NCI-H69 (cell line): ENCODE measurements around the gene OR2L8.

ENCODE experiments used
- DNase-seq: peaks from one replicate; lab custom pipeline; 2025; lab: John Stamatoyannopoulos, UW

Gene OR2L8, protein sequence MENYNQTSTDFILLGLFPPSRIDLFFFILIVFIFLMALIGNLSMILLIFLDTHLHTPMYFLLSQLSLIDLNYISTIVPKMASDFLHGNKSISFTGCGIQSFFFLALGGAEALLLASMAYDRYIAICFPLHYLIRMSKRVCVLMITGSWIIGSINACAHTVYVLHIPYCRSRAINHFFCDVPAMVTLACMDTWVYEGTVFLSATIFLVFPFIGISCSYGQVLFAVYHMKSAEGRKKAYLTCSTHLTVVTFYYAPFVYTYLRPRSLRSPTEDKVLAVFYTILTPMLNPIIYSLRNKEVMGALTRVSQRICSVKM

DNA sequence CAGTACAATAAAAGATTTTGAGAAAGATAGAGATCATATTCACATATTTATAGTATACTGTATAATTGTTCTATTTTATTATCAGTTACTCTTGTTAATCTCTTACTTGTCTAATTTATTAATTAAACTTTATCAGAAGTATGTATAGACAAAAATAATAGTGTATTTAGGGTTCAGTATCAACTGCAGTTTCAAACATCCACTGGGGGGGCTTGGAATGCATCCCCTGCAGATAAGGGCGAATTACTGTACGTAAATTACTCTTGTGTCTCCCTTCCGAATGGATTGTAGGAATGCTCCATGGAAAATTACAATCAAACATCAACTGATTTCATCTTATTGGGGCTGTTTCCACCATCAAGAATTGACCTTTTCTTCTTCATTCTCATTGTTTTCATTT lies at the start of gene OR2L8:
Gene OR2L8, plus strand, starts transcription at position 301 of the 400 bp plus-strand sequence. Its CDS starts 0 bp downstream, at position 301.
- DNase-seq, result no peak

DNA sequence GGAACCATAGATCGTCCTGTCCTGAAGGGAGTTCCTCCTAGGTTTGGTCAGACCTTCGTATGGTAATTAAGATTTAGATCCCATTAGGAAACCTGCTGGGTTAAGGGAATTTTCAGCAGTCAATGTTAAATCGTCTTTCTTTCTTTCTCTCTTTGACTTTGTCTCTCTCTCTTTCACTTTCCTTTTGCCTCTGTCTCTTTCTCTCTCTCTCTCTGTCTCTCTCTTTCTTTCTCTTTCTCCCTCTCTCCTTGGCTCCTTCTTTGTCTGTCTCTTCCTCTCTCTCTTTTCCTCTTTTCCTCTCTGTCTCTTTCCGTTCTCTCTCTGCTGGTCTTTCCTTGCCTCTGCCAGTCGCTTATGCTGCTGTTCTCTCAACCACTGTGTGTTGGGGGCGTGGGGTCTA lies 44.5 kb upstream of the OR2L8 start:
- no peak for DNase-seq

DNA sequence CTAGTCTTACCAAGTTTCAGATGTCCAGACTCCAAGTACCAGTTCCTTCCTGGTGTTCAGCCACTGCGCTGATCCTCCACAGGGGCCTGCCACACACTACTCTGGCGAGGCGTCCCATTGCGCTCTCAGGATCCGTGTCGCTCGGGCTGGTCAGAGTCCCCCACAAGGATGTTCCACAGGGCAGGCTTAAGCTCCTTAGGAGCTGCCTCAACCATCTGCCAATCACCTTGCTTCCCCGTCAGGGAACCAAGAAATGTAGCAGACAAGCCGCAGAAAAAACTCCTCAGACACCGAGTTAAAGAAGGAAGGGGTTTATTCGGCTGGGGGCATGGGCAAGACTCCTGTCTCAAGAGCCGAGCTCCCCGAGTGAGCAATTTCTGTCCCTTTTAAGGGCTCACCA lies 43.5 kb upstream of the OR2L8 start:
- no peak for DNase-seq

DNA sequence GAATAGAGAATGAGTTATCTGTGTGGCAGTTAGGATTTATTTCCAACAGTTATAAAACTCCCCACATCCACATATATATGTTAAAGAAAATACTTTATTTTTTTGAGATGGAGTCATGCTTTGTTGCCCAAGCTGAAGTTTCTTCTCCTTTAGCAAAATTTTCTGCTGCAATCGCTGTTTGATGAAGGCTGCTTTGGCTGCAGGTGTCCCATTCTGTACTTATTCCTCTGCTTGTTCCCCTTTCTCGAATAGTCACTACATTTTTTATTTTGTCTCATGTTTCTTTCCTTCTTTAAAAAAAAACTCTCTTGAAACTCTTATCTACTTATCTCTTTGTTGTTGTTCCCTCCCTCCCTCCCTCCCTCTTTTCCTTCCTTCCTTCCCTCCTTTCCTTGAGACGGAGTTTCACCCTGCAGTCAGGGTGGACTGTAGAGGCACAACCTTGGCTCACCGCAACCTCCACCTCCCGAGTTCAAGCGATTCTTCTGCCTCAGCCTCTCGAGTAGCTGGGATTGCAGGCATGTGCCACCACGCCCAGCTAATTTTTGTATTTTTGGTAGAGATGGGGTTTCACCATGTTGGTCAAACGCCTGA lies 42.7 kb upstream of the OR2L8 start:
- DNase-seq, result no peak

DNA sequence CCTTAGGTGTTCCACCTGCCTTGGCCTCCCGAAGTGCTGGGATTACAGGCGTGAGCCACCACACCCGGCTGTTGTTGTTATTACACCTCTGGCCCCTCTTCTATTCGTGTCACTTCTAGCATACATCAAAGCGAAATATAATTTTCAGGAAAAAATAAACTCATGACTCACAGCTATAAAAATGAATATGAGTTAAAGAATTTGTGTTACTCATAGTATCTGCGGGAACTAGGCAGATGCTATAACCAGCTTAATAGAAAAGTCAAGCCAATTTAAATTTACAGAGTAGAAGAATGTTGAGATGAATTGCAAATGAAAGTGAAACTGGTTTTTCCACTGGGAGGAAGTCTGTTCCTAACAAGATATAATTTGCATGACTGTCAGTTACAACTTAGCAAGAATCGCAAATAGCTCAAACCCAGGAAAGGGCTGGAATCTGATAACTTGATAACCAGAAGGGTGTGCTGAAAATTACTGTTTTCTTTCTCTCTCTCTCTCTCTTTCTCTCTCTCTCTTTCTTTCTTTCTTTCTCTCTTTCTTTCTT lies 42.1 kb upstream of the OR2L8 start:
- no peak for DNase-seq

DNA sequence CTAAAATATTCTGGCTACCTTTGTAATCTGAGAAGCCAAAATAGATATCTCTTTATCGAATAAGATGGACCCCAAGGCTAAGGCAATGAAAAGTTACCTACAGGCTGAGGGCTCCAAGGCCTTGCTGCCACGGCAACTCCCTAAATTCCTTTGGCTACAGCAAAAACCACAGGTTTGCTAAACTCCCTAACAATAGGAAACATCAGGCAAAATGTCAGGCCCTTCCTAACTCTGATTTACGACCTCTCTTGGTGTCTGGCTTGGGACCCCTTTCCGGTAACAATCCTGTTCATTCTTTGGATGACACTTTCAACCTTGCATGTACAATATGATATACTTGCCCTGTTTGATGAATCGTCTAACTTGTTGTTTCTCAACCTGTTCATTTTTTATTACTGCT lies 39.9 kb upstream of the OR2L8 start:
- no peak for DNase-seq

DNA sequence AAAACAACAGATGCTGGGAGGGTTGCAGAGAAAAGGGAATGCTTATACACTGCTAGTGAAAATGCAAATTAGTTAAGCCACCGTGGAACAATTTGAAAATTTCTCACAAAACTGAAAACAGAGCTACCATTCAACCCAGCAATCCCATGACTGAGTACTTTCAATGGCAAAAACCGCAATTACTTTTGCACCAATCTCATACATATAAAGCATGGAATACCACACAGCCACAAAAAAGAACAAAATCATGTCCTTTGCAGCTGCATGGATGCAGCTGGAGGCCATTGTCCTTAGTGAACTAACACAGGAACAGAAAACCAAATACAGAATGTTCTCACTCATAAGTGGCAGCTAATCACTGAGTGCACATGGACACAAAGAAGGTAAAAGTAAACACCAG lies 34.9 kb upstream of the OR2L8 start:
- no peak for DNase-seq

DNA sequence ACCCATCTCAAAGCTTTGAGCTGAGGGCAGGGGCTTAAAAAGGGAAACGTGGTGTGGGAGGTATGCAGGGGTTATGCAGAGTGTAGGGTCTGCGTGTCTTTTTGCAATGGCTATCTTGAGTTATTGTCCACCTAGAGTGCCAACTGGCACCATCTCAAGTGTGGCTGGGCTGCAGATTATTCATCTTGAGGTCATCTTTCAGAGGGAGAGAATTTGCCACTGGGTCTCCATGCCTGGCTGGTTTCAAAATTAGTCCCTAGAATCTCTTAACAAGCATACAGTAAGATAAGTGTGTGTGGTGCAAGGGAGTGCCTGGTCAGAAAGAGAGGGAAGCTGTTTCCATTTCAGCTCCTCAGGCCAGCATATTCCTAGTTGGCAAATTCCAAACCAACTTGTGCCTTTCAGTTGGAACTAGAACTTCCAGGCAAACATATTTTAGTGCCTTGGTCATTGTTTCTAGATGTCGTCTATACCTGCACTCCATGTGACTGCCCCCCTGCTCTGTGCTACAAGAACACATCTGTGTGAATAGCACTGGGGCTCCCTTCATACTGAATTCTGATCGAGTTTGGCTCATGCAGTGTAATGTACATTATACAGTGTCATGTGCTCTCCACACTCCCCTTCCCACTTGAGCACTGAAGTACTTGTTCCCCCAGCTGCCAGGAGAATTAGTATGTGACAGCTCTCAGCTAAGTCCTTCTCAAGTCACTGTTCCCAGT lies 33.6 kb upstream of the OR2L8 start:
- no peak for DNase-seq

DNA sequence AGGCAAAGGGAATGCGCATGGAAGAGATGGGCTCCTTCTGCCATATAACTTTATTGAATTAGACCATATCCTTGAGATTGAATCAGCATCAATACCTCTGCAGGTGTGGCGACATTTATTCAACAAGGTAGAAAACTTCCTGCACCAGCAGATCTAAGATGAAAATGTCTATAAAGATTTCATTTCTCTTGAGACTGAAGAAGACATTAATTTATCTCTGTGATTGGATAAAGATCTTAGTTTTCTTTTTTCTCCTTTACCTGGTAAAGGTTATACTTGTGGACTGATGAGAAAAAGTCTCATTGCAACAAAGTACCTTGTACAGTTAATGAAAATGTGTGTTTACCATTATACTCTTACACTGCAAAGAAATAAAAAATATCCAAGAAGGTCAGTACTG lies 28.7 kb upstream of the OR2L8 start, which contains the start of gene OR2T8:
Gene OR2T8, plus strand, starts transcription at position 301 of the 400 bp plus-strand sequence. CDS start 766 bp downstream, outside the sequence.
- no peak for DNase-seq

DNA sequence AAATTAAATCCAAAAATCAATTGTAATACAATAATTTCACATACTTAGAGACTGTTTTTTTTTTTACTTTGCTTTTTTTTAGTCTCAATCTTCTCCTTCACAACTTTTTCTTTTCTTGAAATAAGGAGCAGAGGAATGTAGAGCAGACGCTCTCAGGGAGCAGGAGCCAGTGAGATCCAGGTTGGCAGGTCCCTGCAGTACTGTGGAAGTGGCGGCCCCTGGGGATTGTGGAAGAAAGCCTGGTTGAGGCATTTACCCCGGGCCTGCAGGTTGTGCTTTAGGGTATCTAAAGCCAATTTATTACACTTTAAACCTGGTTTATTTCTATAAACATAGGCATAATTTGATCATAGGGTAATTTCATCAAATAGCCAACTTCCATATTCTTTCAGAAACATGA lies 24.7 kb upstream of the OR2L8 start:
- DNase-seq, result no peak

DNA sequence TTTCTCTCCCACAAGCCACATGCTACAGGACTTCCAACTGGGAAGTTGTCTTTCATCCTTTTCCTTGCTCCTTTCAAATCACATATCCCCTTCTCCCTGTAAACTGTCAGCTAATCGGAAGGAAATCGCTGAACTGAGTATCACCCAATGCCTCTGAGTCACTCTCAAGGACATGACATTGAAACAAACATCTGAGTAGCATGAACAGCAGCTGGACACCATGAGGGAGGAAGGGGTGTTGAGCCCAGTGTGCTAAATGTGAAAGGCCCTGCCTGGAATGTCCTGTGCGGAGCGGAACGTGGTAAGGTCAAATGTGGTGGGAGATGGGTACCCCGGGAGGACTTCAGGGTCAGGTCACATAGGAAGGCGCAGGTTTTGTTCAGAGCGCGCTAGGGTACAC lies 23.8 kb upstream of the OR2L8 start, which contains the start of gene OR2AJ1:
Gene OR2AJ1, plus strand, starts transcription at position 22 of the 400 bp plus-strand sequence. CDS start 8,880 bp downstream, outside the sequence.
- no peak for DNase-seq

DNA sequence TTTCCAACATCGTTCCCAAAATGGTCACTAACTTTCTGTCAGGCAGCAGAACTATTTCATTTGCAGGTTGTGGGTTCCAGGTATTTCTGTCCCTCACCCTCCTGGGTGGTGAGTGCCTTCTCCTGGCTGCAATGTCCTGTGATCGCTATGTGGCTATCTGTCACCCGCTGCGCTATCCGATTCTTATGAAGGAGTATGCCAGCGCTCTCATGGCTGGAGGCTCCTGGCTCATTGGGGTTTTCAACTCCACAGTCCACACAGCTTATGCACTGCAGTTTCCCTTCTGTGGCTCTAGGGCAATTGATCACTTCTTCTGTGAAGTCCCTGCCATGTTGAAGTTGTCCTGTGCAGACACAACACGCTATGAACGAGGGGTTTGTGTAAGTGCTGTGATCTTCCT lies 14.7 kb upstream of the OR2L8 start:
- DNase-seq, result no peak

DNA sequence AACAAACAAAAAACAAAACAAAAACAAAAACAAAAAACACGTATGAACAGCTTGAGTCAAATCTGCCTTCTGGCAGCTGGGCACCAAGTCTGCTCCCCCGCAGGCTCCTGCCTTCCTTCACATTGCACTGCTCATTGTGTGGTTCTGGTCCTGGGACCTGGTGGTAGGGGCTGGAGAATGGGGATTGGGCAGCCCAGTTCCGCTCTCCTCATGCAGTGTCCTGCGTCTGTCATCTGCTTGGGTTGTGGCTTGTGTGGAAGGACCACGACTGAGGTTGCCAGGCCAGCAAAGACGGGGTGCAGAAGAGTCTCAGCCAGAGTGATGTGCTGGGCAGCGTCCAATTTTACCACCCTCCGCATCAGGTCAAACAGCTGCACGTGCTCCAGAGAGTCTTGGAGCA lies 12.9 kb upstream of the OR2L8 start:
- no peak for DNase-seq

DNA sequence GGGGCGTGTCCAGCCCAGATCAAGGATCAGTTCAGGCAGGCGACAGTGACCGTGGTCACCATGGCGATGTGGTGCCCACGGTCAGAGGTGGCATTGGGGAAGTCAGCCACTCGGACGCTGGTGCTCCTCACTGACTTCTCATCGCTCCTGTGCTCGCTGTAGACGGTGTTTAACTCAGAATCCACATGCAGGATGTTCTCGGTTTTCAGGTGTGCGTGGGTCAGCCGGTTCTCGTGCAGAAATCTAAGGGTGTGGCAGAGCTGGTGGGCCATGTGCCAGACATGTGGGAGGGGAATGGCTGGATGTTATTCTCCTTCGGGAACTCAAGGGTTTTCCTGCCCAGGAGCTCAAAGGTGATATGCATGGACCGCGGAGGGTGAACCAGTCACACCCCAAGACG lies 12.2 kb upstream of the OR2L8 start:
- no peak for DNase-seq

DNA sequence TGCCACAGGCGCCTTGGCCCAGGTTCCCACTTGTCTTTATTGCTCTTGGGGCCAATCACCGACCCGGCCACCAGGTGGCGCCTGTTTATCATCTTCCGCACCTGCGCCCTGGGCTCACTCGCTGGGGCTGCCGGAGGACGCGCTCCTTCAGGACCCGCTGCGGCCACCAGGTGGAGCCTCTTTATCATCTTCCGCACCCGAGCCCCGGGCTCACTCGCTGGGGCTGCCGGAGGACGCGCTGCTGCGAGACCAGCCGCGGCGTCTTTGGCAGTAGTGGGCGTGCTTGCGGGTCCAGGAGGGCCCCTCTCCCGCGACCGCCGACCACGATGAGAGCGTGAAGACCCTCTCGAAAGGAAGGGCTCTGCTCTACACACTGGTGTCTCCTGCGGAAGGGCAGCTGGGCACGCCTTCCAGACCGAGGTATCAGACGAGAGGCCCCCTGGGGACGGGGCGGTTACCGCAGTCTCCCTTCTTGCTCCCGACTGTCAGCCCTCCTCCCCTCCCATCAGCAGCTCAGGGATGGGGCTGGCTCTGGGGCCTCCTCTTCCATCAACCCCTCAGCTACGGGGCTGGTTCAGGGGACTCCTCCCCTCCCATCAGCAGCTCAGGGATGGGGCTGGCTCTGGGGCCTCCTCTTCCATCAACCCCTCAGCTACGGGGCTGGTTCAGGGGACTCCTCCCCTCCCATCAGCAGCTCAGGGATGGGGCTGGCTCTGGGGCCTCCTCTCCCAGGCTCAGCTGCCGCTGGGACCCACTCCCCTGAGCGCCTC lies 11.5 kb upstream of the OR2L8 start:
- DNase-seq, result peak; percentile 18

DNA sequence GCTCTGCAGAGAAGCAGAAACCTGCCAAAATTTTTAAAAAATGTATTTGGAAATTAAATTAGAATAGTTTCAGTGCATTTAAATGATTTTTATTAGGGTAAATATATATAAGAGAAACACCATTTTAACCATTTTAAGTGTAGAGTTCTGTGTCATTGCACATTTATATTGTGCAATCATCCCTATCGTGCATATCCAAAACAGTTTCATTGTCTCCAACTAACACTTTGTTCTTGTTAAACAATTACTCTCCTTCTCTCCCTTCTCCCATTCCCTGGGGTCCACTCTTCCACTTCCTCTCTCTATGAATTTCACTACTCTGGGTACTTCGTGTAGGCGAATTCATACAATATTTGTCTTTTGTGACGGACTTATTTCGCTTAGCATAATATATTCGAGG lies 6.0 kb upstream of the OR2L8 start:
- DNase-seq, result no peak

DNA sequence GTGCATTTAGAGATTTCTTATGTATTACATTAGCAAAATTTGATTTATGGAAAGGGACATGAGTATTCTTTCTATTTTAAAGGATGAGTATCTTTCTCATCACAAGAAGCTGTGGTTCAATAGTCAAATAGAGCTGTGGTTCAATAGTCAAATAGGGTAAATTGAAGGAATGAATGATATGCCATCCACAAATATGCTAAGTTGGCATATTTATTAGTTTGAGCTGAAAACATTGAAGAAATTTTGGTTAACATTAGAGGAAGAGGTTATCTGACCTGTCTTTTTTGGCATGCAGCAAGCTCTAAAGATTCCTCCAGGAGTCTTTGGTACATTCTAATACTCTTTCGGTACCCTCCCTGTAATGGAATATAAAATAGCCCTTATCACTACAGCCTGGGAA lies 4.8 kb downstream of the OR2L8 start:
- no peak for DNase-seq

DNA sequence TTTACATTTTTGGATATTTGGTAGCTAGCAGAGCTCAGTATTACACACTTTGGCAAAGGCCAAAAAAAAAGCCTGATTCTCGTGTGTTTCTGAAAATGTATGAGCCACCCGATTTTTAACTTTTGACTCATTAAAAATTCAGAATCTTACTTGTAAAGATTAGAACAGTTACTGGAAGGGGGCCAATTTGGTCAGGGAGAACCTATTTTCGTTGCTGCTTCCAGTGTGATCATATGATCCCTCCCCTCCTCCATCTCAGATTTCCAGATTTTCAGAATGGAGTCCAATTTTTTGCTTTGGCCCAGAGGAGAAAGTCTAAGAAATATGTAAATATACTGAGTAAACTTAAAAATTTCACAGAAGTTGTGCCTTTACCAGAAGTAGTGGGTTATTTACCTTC lies 13.1 kb downstream of the OR2L8 start:
- DNase-seq, result no peak

DNA sequence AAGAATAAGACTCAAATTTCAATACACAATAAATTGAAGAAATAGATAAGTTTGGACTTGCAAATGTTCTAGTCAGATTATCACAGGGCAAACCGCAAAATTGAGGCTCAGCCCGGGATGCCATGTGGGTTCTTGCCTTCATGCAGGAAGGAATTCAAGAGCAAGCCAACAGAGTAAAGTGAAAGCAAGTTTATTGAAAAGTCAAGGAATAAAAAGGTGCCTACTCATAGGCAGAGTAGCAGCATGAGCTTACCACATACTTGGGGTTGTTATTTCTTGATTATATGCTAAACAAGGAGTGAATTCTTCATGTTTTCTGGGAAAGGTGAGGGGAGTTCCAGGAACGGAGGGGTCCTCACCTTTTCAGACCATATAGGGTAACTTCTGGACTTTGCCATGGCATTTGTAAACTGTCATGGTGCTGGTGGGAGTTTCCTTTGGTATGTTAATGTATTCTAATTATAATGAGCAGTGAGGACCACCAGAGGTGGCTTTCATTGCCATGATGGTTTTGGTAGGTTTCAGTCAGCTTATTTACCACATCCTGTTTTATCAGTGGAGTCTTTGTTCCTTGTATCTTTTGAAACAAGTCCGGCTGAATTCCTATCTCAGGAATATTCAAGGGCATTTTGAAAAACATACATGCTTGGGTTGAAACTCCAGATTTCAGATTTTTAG lies 14.4 kb downstream of the OR2L8 start:
- no peak for DNase-seq

DNA sequence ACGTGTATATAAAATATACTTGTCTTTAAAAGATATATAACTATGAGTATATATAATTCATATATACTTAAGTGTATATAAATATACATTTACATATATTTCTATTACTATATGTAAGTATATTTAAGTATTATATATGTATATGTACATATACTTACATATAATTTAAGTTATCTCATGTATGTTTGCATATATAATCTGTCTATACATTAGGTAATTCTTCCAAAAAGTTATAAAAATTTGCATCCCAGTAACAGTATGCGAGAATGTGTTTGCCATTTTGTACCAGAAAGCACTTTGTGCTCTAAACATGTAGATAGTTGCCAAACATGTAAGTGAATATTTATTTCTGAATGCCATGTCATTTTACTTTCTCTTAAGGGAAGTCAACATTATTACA lies 16.3 kb downstream of the OR2L8 start, which contains the start of gene OR2AK2:
Gene OR2AK2, plus strand, starts transcription at position 301 of the 400 bp plus-strand sequence. CDS start 144 bp downstream, outside the sequence.
- DNase-seq, result no peak

DNA sequence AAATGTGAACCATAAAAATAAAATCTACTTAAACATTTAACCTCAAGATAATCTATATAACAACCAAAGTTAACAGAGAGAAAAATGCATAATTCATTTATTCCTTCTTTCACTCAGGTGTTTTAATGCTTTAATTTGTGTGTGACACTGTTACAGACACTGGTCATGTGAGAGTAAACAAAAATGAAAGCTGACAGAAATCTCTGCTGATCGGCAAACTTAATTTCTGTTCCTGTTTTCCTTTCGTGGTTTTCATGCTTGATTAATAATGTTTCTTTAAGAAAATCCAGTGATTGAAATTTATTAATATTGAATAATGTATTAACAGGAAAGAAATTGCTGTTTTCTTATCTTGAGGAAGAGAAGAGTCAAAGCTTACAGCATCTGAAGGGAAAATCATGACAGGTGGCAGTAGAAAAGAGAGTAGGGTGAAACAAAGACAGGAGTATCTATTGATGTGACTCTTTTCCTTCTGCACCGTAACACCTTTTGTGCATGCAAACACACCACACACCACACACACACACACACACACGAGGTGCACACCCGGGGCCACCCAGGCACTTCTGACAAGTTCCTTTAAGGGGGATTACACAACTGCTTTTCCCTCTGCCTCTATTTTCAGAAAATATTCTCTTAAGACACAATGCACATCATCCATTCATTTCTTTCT lies 18.0 kb downstream of the OR2L8 start:
- no peak for DNase-seq
